Transverse colon (tissue), 4 donors: ENCODE results near the gene CDIPT. TPM values are rescaled to one million over a fixed set of nuclear protein-coding genes. Genes with fewer than 3 reads are reported as not detected.

Source experiments
- DNase-seq: peaks from one replicate; pipeline ENCODE4 v3.0.0-alpha.2; 2019
- H3K27ac ChIP-seq, 4 donors: fragments of 200-600 bp; sonication (generic); 2 replicates each; pipeline ENCODE4 v1.5.1; 2016 to 2018; ENCODE audit warnings: inconsistent platforms in 4 of 4
- H3K27me3 ChIP-seq: fragments of 200-600 bp; sonication (generic); 2 replicates; pipeline ENCODE4 v1.5.1; 2017; ENCODE audit warnings: inconsistent platforms
- H3K36me3 ChIP-seq, 4 donors: fragments of 200-600 bp; sonication (generic); 2 replicates each; pipeline ENCODE4 v1.5.1; 2017 to 2019; ENCODE audit warnings: inconsistent platforms in 4 of 4
- H3K4me1 ChIP-seq, 4 donors: fragments of 200-600 bp; sonication (generic); 2 replicates each; pipeline ENCODE4 v1.5.1; 2017 to 2020; ENCODE audit warnings: inconsistent platforms in 4 of 4
- H3K4me3 ChIP-seq, 4 donors: fragments of 200-600 bp; sonication (generic); 1 replicate in 1 of 4; 2 replicates in 3 of 4; pipeline versions ENCODE4 v1.5.1 to v1.6.1; 2017 to 2019; ENCODE audit warnings: inconsistent platforms in 4 of 4
- H3K9me3 ChIP-seq, 2 donors: fragments of 200-600 bp; sonication (generic); 2 replicates each; pipeline ENCODE4 v1.5.1; 2017 to 2019; ENCODE audit warnings: inconsistent platforms in 2 of 2
- EP300 ChIP-seq: sonication (generic); formaldehyde crosslinking; IDR thresholded peaks from one replicate; pipeline ENCODE4 v1.6.1; 2017; ENCODE audit warnings: antibody characterized with exemption, low read depth
- POLR2A ChIP-seq: fragments of 450-650 bp; IDR thresholded peaks from one replicate; pipeline ENCODE4 v1.6.1; 2016; ENCODE audit warnings: antibody characterized with exemption, mild to moderate bottlenecking, moderate library complexity
- POLR2AphosphoS5 ChIP-seq, 3 donors: sonication (generic); formaldehyde crosslinking; IDR thresholded peaks; one replicate each; pipeline ENCODE4 v1.6.1; 2016; ENCODE audit warnings: antibody characterized with exemption in 3 of 3
- WGBS, 2 donors: methylation state at CpG; one replicate each; pipeline ENCODE4 v1.1.5; 2018; ENCODE audit warnings: low coverage in 1 of 2; 5-methylcytosine and 5-hydroxymethylcytosine counted together
- in situ Hi-C, 4 donors: fragments of 200-750 bp; cut with MboI; loops; one replicate each; pipeline versions ENCODE4 v1.15.0 to v1.15.1; 2017; ENCODE audit warnings: low sequenced_read_pairs in 3 of 4, low pct_ligation_motif_present in 1 of 4, low pct_unique_long_range_greater_than_20kb in 1 of 4
- intact Hi-C: fragments of 100-400 bp; cut with DNase I; formaldehyde crosslinking; loops from one replicate; pipeline ENCODE4 v1.15.1; 2023; ENCODE audit warnings: low total_unique reads
- total RNA-seq, 4 donors: library from RNA; depleted of rRNA; stranded (reverse); fragments of >200 nt; gene quantifications; one replicate each; pipeline ENCODE4 v1.1.0, GENCODE V29; 2016
- TF ChIP-seq, protein P1 (sequence below), 5 experiments: fragments of 200-600 bp in 3 of 5; fragments of 450-650 bp in 2 of 5; sonication (generic) in 3 of 5; IDR thresholded peaks; 1 replicate in 2 of 5; 2 replicates in 3 of 5; pipeline ENCODE4 v1.5.1; 2016 to 2017; ENCODE audit warnings: antibody characterized with exemption in 5 of 5, inconsistent platforms in 3 of 5, mild to moderate bottlenecking in 2 of 5, moderate library complexity in 1 of 5

Gene CDIPT
- total RNA-seq, 4 donors from 2014 or later, result 58.5 to 139 (median 94.5) TPM

- Histone ChIP-seq H3K27ac (peak overlapping the region; percentile 93 to 98 (median 96)), H3K4me3 (no peak overlapping the region), H3K4me1 (peaks cover 49 to 87% (median 77%) of the 10 kb centered on the region in 4 donors), H3K9me3 (no peaks in the 10 kb centered on the region), H3K36me3 (peaks cover 0 to 13% (median 0%) of the 10 kb centered on the region in 4 donors), H3K27me3 (no peaks in the 10 kb centered on the region)
- TF ChIP-seq POLR2AphosphoS5 (IDR thresholded peaks at IDR 0.05), result no peak
- TF ChIP-seq POLR2A, result no peak
- no peak for TF ChIP-seq EP300
- TF ChIP-seq, protein P1, sequence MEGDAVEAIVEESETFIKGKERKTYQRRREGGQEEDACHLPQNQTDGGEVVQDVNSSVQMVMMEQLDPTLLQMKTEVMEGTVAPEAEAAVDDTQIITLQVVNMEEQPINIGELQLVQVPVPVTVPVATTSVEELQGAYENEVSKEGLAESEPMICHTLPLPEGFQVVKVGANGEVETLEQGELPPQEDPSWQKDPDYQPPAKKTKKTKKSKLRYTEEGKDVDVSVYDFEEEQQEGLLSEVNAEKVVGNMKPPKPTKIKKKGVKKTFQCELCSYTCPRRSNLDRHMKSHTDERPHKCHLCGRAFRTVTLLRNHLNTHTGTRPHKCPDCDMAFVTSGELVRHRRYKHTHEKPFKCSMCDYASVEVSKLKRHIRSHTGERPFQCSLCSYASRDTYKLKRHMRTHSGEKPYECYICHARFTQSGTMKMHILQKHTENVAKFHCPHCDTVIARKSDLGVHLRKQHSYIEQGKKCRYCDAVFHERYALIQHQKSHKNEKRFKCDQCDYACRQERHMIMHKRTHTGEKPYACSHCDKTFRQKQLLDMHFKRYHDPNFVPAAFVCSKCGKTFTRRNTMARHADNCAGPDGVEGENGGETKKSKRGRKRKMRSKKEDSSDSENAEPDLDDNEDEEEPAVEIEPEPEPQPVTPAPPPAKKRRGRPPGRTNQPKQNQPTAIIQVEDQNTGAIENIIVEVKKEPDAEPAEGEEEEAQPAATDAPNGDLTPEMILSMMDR (IDR thresholded peaks at IDR 0.05), result no peak
- WGBS, 2 donors, result 84 to 85% methylated on average over 3 to 5 of the region's 5 CpGs
- intact Hi-C loops (no loop called here), in situ Hi-C loops (no loop called here)
- DNase-seq, result no peak
Measured at GRCh38 chr16:29814592-29814991, 48.4 kb downstream of the CDIPT start.

- no peaks in the 10 kb centered on the region for H3K9me3 ChIP-seq
- H3K36me3 ChIP-seq, result peaks cover 0 to 13% (median 0%) of the 10 kb centered on the region in 4 donors
- in situ Hi-C loops (no loop called here), intact Hi-C loops (no loop called here)
- no peak for TF ChIP-seq EP300
- TF ChIP-seq, protein P1 (IDR thresholded peaks at IDR 0.05), result no peak
- no peak for TF ChIP-seq POLR2AphosphoS5 (IDR thresholded peaks at IDR 0.05)
- TF ChIP-seq POLR2A, result no peak
- H3K27ac ChIP-seq, result peak overlapping the region; percentile 28 to 97 (median 94)
- no peak for DNase-seq
- H3K4me3 ChIP-seq, result no peak overlapping the region
- H3K27me3 ChIP-seq, result no peaks in the 10 kb centered on the region
- peaks cover 51 to 87% (median 78%) of the 10 kb centered on the region in 4 donors for H3K4me1 ChIP-seq
- 61 to 72% methylated on average over 3 to 22 of the region's 24 CpGs for WGBS, 2 donors
Measured at GRCh38 chr16:29813644-29814562, 49.1 kb downstream of the CDIPT start.

DNA sequence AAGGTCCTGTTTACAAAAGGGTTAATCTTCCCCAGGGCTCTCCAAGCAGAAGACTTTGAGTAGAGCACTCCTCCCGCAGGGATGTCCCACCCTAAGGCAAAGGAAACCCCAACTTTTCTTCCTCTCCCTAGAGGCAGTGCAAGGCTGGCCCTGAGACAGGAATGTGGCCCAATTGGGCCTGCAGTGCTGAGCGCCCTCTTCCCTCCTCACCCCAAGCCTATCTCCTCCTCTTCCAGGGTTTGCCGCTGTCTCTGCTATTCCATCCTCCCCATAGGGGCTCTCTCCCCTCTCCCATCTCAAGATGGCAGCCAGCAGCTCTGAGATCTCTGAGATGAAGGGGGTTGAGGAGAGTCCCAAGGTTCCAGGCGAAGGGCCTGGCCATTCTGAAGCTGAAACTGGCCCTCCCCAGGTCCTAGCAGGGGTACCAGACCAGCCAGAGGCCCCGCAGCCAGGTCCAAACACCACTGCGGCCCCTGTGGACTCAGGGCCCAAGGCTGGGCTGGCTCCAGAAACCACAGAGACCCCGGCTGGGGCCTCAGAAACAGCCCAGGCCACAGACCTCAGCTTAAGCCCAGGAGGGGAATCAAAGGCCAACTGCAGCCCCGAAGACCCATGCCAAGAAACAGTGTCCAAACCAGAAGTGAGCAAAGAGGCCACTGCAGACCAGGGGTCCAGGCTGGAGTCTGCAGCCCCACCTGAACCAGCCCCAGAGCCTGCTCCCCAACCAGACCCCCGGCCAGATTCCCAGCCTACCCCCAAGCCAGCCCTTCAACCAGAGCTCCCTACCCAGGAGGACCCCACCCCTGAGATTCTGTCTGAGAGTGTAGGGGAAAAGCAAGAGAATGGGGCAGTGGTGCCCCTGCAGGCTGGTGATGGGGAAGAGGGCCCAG lies 50.0 kb downstream of the CDIPT start:
- 75% methylated on average over 9 of the region's 9 CpGs; no CpG with 5 or more reads in 1 of the 2 donors for WGBS, 2 donors
- in situ Hi-C loops, result no loop called here

GRCh38 chr16:29811896-29812665 lies 50.9 kb downstream of the CDIPT start, which contains the start of gene PRRT2:
PRRT2 (plus strand) TSS chr16:29812193; CDS start chr16:29813055, 862 bp downstream.
- intact Hi-C loops, result no loop called here
- DNase-seq, result peak; percentile 64
- H3K27me3 ChIP-seq, result no peaks in the 10 kb centered on the region
- 1 to 3% methylated on average over 14 to 59 of the region's 69 CpGs for WGBS, 2 donors
- peaks cover 47 to 86% (median 71%) of the 10 kb centered on the region in 4 donors for H3K4me1 ChIP-seq
- H3K4me3 ChIP-seq, result peak within 1 kb of the TSS; percentile 28 to 58 (median 42)
- in situ Hi-C loops, result no loop called here
- no peaks in the 10 kb centered on the region for H3K9me3 ChIP-seq
- TF ChIP-seq, protein P1 (IDR thresholded peaks at IDR 0.05), result no peak
- TF ChIP-seq EP300 (no peak), POLR2AphosphoS5 (IDR thresholded peaks at IDR 0.05) (peak in 1 of 3 donors; percentile 19)
- peak within 1 kb of the TSS; percentile 93 to 98 (median 96) for H3K27ac ChIP-seq
- H3K36me3 ChIP-seq, result no peaks in the 10 kb centered on the region

More for the DNA sequence above, 50.0 kb downstream of the CDIPT start:
- Histone ChIP-seq H3K27me3 (no peaks in the 10 kb centered on the region), H3K4me3 (peak overlapping the region in 3 of 4 donors; percentile 38 to 58 (median 46)), H3K9me3 (no peaks in the 10 kb centered on the region), H3K36me3 (peaks cover 0 to 5% (median 0%) of the 10 kb centered on the region in 4 donors), H3K27ac (peak overlapping the region; percentile 93 to 98 (median 96)), H3K4me1 (peaks cover 53 to 87% (median 78%) of the 10 kb centered on the region in 4 donors)
- no peak for TF ChIP-seq EP300
- DNase-seq, result no peak
- intact Hi-C loops, result no loop called here
